ENCODE data around the gene SIRT3.

SIRT3 gene

DNA sequence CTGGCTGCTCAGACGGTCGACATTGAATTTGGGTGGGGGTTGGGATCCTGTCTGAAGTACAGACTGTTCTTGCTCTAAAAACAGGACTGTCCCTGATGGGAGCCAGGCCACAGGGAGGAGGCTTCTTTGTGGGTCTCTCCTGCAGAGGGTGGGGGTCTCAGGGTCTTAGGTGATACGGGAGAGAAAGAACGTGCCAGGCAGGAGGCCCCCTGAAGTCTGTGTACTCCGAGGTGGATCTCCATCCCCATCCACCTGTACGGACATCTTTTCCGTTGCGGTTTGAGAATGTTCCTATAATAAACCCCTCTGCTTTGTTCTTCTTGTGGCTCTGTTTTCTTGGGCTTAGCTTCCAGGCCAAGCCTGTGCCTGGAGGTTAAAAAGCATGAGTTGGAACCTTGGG lies 16.5 kb upstream of the SIRT3 start:
- TF ChIP-seq, protein P1, sequence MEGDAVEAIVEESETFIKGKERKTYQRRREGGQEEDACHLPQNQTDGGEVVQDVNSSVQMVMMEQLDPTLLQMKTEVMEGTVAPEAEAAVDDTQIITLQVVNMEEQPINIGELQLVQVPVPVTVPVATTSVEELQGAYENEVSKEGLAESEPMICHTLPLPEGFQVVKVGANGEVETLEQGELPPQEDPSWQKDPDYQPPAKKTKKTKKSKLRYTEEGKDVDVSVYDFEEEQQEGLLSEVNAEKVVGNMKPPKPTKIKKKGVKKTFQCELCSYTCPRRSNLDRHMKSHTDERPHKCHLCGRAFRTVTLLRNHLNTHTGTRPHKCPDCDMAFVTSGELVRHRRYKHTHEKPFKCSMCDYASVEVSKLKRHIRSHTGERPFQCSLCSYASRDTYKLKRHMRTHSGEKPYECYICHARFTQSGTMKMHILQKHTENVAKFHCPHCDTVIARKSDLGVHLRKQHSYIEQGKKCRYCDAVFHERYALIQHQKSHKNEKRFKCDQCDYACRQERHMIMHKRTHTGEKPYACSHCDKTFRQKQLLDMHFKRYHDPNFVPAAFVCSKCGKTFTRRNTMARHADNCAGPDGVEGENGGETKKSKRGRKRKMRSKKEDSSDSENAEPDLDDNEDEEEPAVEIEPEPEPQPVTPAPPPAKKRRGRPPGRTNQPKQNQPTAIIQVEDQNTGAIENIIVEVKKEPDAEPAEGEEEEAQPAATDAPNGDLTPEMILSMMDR (IDR thresholded peaks at IDR 0.05; ENCODE audit: low read length, missing control alignments) = no peak
- H3K4me3 ChIP-seq (replicated peaks; ENCODE audit: low read depth, low read length) = no peak overlapping the region
- no peak for DNase-seq (ENCODE audit: low read depth)

DNA sequence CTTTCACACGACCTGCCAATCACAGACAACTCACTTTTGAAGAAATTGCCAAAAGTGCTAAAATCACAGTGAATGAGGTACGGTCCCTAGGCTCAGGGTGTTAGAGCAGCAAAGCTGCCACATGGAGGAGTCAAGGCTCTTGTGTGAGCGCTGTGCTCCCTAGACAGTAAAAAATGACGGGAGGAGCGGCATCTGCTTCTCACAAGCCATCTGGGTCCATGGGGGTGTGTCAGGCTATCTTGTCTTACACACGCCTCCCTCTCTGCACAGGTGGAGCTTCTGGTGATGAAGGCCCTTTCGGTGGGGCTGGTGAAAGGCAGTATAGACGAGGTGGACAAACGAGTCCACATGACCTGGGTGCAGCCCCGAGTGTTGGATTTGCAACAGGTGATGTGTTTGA lies 15.4 kb upstream of the SIRT3 start:
- no peak overlapping the region for H3K4me3 ChIP-seq (replicated peaks; ENCODE audit: low read depth, low read length)
- TF ChIP-seq, protein P1 (IDR thresholded peaks at IDR 0.05; ENCODE audit: low read length, missing control alignments) = no peak
- DNase-seq (ENCODE audit: low read depth) = no peak

DNA sequence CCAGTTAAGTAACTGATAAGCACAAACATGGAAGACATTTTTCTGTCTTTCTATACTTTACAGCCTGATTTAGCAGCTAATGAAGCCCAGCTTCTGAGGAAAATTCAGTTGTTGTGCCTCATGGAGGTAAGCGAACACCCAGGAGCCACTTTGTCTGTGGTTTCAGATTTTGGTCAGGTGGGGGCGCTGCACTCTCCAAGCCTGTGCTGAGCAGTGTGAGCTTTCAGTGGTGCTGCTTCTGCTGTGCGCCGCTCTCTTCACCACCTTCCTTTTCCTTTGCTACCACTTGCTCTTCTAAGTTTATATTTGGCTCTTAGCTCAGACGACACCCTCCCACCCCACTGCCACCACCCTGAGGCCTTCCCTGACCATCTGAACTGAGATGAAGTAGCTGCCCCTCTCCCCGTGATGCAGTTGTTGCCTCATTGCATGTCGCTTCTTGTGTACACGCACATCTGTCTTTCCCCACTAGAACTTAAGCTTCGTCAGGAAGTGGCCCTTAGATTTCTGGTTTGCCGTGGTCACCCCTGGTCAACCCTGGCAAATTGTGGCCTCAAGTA lies 14.7 kb upstream of the SIRT3 start:
- TF ChIP-seq, protein P1 (IDR thresholded peaks at IDR 0.05; ENCODE audit: low read length, missing control alignments) = peak; percentile 69
- H3K4me3 ChIP-seq (replicated peaks; ENCODE audit: low read depth, low read length) = no peak overlapping the region
- DNase-seq (ENCODE audit: low read depth) = peak; percentile 69

DNA sequence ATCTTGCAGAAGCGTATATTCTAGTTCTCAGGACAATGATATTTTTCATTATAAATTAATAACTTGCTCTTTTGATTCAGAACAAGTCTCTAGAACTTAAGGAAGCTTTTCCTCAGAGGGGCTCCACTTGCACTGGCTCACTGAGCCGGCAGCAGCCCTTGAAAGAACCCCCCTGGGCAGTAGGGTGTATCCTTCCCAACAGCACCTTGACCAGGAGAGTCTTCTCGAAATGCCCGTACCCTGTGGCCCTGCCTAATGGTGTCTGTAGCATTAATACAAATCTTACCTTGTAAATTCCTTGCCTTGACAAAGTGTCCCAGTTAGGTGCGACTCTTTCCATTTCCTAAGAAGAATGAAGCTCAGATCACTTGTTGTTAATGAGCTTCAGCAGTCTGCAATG lies 14.1 kb upstream of the SIRT3 start:
- TF ChIP-seq, protein P1 (IDR thresholded peaks at IDR 0.05; ENCODE audit: low read length, missing control alignments) = no peak
- no peak overlapping the region for H3K4me3 ChIP-seq (replicated peaks; ENCODE audit: low read depth, low read length)
- DNase-seq (ENCODE audit: low read depth) = no peak

DNA sequence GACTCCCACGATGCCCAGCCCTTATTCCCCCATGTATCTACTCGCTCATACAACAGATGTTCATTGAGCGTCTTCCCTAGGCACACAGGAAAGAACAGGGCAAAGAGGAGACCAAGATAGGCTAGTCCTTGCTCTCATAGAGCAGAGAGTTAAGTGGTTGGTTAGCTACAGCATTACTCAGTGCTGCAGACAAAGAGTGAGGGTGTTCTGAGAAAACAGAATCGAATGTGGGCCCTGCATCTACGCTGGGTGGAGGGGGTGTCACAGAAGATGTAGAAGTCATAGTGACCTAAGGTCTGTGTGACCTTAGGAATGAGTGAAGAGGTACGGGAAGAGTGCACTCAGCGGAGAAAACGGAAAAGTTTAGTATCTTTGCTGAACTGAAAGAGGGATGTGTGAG lies 12.9 kb upstream of the SIRT3 start:
- H3K4me3 ChIP-seq (replicated peaks; ENCODE audit: low read depth, low read length) = no peak overlapping the region
- TF ChIP-seq, protein P1 (IDR thresholded peaks at IDR 0.05; ENCODE audit: low read length, missing control alignments) = no peak
- no peak for DNase-seq (ENCODE audit: low read depth)

DNA sequence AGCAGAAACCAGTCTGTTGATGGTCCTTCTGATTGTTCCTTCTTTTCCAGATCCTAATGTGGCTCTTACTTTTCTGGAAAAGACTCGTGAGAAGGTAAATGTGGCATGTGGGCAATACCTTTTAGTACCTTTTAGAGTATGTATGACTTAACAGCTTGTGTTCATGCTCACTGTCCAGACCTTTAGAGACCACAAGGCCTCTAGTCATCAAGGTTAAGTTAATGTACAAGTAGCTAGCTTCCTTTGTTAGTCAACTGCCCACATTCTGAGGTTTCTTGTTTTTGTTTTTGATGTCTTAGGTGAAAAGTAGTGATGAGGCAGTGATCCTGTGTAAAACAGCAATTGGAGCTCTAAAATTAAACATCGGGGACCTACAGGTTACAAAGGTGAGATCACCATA lies 8.2 kb upstream of the SIRT3 start:
- DNase-seq (ENCODE audit: low read depth) = no peak
- H3K4me3 ChIP-seq (replicated peaks; ENCODE audit: low read depth, low read length) = no peak overlapping the region
- TF ChIP-seq, protein P1 (IDR thresholded peaks at IDR 0.05; ENCODE audit: low read length, missing control alignments) = no peak

DNA sequence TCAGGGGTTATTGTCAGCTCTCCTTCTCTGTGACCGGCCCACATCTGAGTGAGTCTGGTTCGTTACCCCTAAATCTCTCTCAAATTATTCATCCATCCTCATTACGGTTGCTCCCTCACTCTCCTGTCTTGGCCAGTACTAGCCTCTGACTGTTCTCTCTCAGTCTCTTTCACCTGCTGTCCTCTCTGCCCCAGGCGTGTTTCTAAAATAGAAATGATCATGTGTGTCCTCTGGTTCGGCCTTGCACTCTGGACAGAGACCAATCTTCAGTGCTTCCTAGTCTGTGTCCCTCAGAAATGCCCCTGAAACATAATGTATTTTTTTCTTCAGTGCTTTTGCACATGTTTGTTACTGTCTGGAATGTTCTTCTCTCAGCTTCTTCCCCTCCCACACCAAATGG lies 5.5 kb upstream of the SIRT3 start:
- no peak overlapping the region for H3K4me3 ChIP-seq (replicated peaks; ENCODE audit: low read depth, low read length)
- TF ChIP-seq, protein P1 (IDR thresholded peaks at IDR 0.05; ENCODE audit: low read length, missing control alignments) = no peak
- no peak for DNase-seq (ENCODE audit: low read depth)
